ENCODE results near the gene EIF3M.

DNA sequence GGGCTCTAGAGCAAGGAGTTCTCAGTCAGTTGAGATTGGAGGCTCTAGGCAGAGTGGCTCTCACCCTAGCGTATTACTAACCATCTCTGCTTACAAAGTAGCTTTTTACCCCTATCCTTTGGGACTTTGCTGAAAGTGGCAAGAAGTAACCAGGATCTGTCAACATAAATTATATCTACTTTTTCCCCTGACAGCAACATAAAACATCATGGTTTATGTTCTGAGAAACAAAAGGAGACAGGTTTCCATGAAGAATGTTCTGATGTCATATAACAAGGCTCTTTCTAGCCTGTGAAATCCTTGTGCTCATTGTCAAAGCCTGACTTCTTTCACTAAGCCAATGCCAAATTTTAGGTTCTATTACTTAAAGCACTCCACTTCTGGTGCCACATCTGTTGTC is 7.2 kb upstream of the EIF3M start:
- TF ChIP-seq, protein P1, sequence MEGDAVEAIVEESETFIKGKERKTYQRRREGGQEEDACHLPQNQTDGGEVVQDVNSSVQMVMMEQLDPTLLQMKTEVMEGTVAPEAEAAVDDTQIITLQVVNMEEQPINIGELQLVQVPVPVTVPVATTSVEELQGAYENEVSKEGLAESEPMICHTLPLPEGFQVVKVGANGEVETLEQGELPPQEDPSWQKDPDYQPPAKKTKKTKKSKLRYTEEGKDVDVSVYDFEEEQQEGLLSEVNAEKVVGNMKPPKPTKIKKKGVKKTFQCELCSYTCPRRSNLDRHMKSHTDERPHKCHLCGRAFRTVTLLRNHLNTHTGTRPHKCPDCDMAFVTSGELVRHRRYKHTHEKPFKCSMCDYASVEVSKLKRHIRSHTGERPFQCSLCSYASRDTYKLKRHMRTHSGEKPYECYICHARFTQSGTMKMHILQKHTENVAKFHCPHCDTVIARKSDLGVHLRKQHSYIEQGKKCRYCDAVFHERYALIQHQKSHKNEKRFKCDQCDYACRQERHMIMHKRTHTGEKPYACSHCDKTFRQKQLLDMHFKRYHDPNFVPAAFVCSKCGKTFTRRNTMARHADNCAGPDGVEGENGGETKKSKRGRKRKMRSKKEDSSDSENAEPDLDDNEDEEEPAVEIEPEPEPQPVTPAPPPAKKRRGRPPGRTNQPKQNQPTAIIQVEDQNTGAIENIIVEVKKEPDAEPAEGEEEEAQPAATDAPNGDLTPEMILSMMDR (IDR thresholded peaks at IDR 0.05; ENCODE audit: low read depth, low read length, missing input control) = no peak
- TF ChIP-seq YY1 (IDR thresholded peaks at IDR 0.05) (no peak), FOXA1 (IDR thresholded peaks at IDR 0.05) (no peak)
- TF ChIP-seq, protein P2, sequence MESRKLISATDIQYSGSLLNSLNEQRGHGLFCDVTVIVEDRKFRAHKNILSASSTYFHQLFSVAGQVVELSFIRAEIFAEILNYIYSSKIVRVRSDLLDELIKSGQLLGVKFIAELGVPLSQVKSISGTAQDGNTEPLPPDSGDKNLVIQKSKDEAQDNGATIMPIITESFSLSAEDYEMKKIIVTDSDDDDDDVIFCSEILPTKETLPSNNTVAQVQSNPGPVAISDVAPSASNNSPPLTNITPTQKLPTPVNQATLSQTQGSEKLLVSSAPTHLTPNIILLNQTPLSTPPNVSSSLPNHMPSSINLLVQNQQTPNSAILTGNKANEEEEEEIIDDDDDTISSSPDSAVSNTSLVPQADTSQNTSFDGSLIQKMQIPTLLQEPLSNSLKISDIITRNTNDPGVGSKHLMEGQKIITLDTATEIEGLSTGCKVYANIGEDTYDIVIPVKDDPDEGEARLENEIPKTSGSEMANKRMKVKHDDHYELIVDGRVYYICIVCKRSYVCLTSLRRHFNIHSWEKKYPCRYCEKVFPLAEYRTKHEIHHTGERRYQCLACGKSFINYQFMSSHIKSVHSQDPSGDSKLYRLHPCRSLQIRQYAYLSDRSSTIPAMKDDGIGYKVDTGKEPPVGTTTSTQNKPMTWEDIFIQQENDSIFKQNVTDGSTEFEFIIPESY (IDR thresholded peaks at IDR 0.05) = no peak
- TF ChIP-seq, protein P3, sequence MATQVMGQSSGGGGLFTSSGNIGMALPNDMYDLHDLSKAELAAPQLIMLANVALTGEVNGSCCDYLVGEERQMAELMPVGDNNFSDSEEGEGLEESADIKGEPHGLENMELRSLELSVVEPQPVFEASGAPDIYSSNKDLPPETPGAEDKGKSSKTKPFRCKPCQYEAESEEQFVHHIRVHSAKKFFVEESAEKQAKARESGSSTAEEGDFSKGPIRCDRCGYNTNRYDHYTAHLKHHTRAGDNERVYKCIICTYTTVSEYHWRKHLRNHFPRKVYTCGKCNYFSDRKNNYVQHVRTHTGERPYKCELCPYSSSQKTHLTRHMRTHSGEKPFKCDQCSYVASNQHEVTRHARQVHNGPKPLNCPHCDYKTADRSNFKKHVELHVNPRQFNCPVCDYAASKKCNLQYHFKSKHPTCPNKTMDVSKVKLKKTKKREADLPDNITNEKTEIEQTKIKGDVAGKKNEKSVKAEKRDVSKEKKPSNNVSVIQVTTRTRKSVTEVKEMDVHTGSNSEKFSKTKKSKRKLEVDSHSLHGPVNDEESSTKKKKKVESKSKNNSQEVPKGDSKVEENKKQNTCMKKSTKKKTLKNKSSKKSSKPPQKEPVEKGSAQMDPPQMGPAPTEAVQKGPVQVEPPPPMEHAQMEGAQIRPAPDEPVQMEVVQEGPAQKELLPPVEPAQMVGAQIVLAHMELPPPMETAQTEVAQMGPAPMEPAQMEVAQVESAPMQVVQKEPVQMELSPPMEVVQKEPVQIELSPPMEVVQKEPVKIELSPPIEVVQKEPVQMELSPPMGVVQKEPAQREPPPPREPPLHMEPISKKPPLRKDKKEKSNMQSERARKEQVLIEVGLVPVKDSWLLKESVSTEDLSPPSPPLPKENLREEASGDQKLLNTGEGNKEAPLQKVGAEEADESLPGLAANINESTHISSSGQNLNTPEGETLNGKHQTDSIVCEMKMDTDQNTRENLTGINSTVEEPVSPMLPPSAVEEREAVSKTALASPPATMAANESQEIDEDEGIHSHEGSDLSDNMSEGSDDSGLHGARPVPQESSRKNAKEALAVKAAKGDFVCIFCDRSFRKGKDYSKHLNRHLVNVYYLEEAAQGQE (IDR thresholded peaks at IDR 0.05) = no peak

Measured in liver (tissue), 2 donors.